Mesenchymal stem cell (in vitro differentiated cells and primary cell): ENCODE measurements around the gene FRAT1.

Source experiments
- DNase-seq: peaks from one replicate; pipeline ENCODE4 v3.0.0-alpha.2; 2013
- H2AFZ ChIP-seq: one replicate; pipeline ENCODE4 v1.6.1; 2013; ENCODE audit warnings: low read depth, mild to moderate bottlenecking, control low read depth, inconsistent platforms, low read length, moderate library complexity
- H2AK5ac ChIP-seq: 2 replicates; pipeline ENCODE4 v1.6.1; 2013; ENCODE audit warnings: low read length, moderate library complexity, mild to moderate bottlenecking, inconsistent platforms; ENCODE audit not compliant: severe bottlenecking
- H2BK120ac ChIP-seq: one replicate; pipeline ENCODE4 v1.6.1; 2013; ENCODE audit warnings: low read depth, mild to moderate bottlenecking, inconsistent platforms, low read length, moderate library complexity
- H2BK12ac ChIP-seq, 2 experiments: one replicate each; pipeline ENCODE4 v1.6.1; 2013; ENCODE audit warnings: inconsistent platforms in 2 of 2, low read length in 2 of 2, mild to moderate bottlenecking in 2 of 2, moderate library complexity in 2 of 2, control low read depth in 1 of 2
- H2BK15ac ChIP-seq: one replicate; pipeline ENCODE4 v1.6.1; 2013; ENCODE audit warnings: mild to moderate bottlenecking, low read depth, inconsistent platforms; ENCODE audit not compliant: poor library complexity, severe bottlenecking
- H2BK5ac ChIP-seq: 2 replicates; pipeline ENCODE4 v1.6.1; 2013; ENCODE audit warnings: low read depth, mild to moderate bottlenecking, low read length, control low read depth, inconsistent platforms; ENCODE audit not compliant: poor library complexity, severe bottlenecking
- H3K14ac ChIP-seq, 2 experiments: one replicate each; pipeline ENCODE4 v1.6.1; 2013; ENCODE audit warnings: inconsistent platforms in 2 of 2, low read length in 2 of 2, control low read depth in 1 of 2, mild to moderate bottlenecking in 1 of 2, moderate library complexity in 1 of 2
- H3K18ac ChIP-seq, 2 experiments: one replicate each; pipeline ENCODE4 v1.6.1; 2013; ENCODE audit warnings: inconsistent platforms in 2 of 2, low read length in 2 of 2, control low read depth in 1 of 2, low read depth in 1 of 2, mild to moderate bottlenecking in 1 of 2
- H3K23ac ChIP-seq, 2 experiments: one replicate each; pipeline ENCODE4 v1.6.1; 2013; ENCODE audit warnings: inconsistent platforms in 2 of 2, low read length in 2 of 2, mild to moderate bottlenecking in 2 of 2, moderate library complexity in 2 of 2, control low read depth in 1 of 2
- H3K27ac ChIP-seq: 2 replicates; pipeline ENCODE4 v1.5.1; 2013; ENCODE audit warnings: mild to moderate bottlenecking, moderate library complexity, low read length, control low read depth, inconsistent platforms; ENCODE audit not compliant: poor library complexity, severe bottlenecking
- H3K27me3 ChIP-seq, 2 experiments: 2 replicates each; pipeline versions ENCODE4 v1.6.1 to v1.7.0; 2013; ENCODE audit warnings: low read length in 2 of 2, mild to moderate bottlenecking in 2 of 2, moderate library complexity in 2 of 2, control low read depth in 1 of 2, inconsistent platforms in 1 of 2; ENCODE audit not compliant: control insufficient read depth in 1 of 2, insufficient read depth in 1 of 2
- H3K36me3 ChIP-seq, 2 experiments: 2 replicates each; pipeline versions ENCODE4 v1.6.1 to v1.7.0; 2013; ENCODE audit warnings: low read length in 2 of 2, control low read depth in 1 of 2, inconsistent platforms in 1 of 2, low read depth in 1 of 2, mild to moderate bottlenecking in 1 of 2; ENCODE audit not compliant: insufficient read depth in 2 of 2, control insufficient read depth in 1 of 2
- H3K4ac ChIP-seq, 2 experiments: one replicate each; pipeline ENCODE4 v1.6.1; 2013; ENCODE audit warnings: inconsistent platforms in 2 of 2, low read length in 2 of 2, mild to moderate bottlenecking in 2 of 2, moderate library complexity in 2 of 2, control low read depth in 1 of 2, low read depth in 1 of 2
- H3K4me1 ChIP-seq: 2 replicates; pipeline ENCODE4 v1.6.1; 2013; ENCODE audit warnings: low read depth, low read length, control low read depth; ENCODE audit not compliant: control insufficient read depth, insufficient read depth
- H3K4me2 ChIP-seq: 2 replicates; pipeline ENCODE4 v1.6.1; 2013; ENCODE audit warnings: low read length, mild to moderate bottlenecking, inconsistent platforms; ENCODE audit not compliant: poor library complexity, severe bottlenecking
- H3K4me3 ChIP-seq, 2 experiments: 2 replicates each; pipeline versions ENCODE4 v1.5.1 to v1.7.0; 2013; ENCODE audit warnings: low read length in 2 of 2, mild to moderate bottlenecking in 2 of 2, control low read depth in 1 of 2, low read depth in 1 of 2; ENCODE audit not compliant: insufficient read depth in 1 of 2
- H3K79me1 ChIP-seq: replicated peaks from 2 replicates; pipeline ENCODE4 v1.6.1; 2013; ENCODE audit warnings: mild to moderate bottlenecking, control low read depth, low read length, inconsistent platforms; ENCODE audit not compliant: poor library complexity, severe bottlenecking
- H3K9ac ChIP-seq: 2 replicates; pipeline ENCODE4 v1.7.0; 2013; ENCODE audit warnings: mild to moderate bottlenecking, low read length, moderate library complexity
- H3K9me3 ChIP-seq: 2 replicates; pipeline ENCODE4 v1.7.0; 2013; ENCODE audit warnings: mild to moderate bottlenecking, low read length; ENCODE audit not compliant: control insufficient read depth
- H4K8ac ChIP-seq: one replicate; pipeline ENCODE4 v1.6.1; 2013; ENCODE audit warnings: inconsistent platforms, mild to moderate bottlenecking, low read length, moderate library complexity
- H4K91ac ChIP-seq: one replicate; pipeline ENCODE4 v1.6.1; 2013; ENCODE audit warnings: mild to moderate bottlenecking, low read length, inconsistent platforms
- WGBS: methylation state at CpG from one replicate; pipeline ENCODE4 v1.1.7; 2013; ENCODE audit warnings: mixed read lengths; 5-methylcytosine and 5-hydroxymethylcytosine counted together

FRAT1 gene

DNA sequence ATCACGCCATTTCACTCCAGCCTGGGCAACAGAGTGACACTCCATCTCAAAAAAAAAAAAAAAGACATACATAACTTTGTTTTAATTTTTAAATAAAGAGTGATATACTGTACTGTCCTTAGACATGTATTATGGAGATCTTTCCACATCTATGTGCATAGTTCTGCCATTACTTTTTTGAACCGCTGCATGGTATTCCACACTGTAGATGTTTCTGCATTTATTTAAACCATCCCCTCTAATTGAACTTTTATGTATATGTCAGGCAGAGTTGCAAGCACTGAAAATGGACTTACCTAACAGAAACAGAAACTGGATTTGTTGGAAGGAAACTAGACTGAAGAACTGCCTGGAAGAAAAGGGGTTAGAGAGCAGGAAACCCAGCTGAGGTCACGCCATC lies 18.1 kb upstream of the FRAT1 start:
- Histone ChIP-seq H3K27me3 (peaks cover 0 to 4% of the 10 kb centered on the region in 2 experiments), H3K14ac (no peak overlapping the region), H2AK5ac (no peak overlapping the region), H3K4me3 (no peak overlapping the region), H3K27ac (no peak overlapping the region), H3K4ac (no peak overlapping the region), H3K18ac (no peak overlapping the region), H2BK120ac (no peak overlapping the region), H4K91ac (no peak overlapping the region), H2BK12ac (no peak overlapping the region), H3K4me1 (no peaks in the 10 kb centered on the region), H2BK15ac (no peak overlapping the region), H3K36me3 (no peaks in the 10 kb centered on the region), H3K79me1 (no peaks in the 10 kb centered on the region), H2AFZ (no peak overlapping the region), H3K9me3 (no peaks in the 10 kb centered on the region), H2BK5ac (no peak overlapping the region), H3K9ac (no peak overlapping the region), H4K8ac (peak overlapping the region; percentile 0), H3K4me2 (no peak overlapping the region), H3K23ac (no peak overlapping the region)
- 94% methylated on average over 1 of the region's 3 CpGs for WGBS
- no peak for DNase-seq

DNA sequence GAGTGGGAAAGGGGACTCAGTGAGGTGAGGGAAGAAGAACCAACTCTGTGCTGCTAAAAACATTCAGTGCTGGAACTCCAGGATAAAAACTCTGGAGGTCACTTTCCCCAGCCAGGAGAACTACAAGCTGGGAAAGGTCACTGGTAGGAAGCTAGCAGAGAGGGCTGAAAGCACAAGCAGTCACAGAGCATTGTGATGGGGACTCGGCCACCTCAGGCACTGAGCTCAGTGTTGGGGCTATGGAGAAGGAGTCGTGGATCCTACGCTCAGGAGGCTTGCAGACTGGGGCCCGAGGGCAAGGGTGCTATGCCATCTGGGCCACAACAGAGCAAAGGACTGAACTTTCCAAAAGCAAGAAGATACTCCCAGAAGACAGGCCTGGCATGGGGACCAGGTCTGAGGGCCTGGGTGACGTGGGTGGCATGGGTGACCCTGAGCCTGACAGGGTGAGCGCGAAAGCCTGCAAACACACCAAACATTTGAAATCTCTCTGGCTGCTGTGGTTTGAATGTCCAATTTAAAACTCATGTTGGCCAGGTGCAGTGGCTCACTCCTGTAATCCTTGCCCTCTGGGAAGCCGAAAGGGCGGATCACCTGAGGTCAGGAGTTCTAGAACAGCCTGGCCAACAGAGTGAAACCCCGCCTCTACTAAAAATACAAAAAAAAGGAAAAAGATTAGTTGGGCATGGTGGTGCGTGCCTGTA lies 16.8 kb upstream of the FRAT1 start:
- Histone ChIP-seq H2AK5ac (no peak overlapping the region), H3K18ac (no peak overlapping the region), H2BK12ac (no peak overlapping the region), H3K4me3 (no peak overlapping the region), H2AFZ (no peak overlapping the region), H3K14ac (no peak overlapping the region), H3K4me2 (no peak overlapping the region), H3K9ac (no peak overlapping the region), H3K4ac (no peak overlapping the region), H3K4me1 (no peaks in the 10 kb centered on the region), H2BK5ac (no peak overlapping the region), H3K36me3 (no peaks in the 10 kb centered on the region), H4K91ac (no peak overlapping the region), H3K27ac (no peak overlapping the region), H4K8ac (no peak overlapping the region), H2BK15ac (no peak overlapping the region), H3K27me3 (peaks cover 0 to 4% of the 10 kb centered on the region in 2 experiments), H3K23ac (no peak overlapping the region), H2BK120ac (no peak overlapping the region), H3K9me3 (no peaks in the 10 kb centered on the region), H3K79me1 (no peaks in the 10 kb centered on the region)
- DNase-seq = no peak
- WGBS = 89% methylated on average over 10 of the region's 11 CpGs

- no peak overlapping the region for H2BK5ac ChIP-seq
- H3K9ac ChIP-seq = no peak overlapping the region
- no peak overlapping the region for H3K4ac ChIP-seq
- no peaks in the 10 kb centered on the region for H3K9me3 ChIP-seq
- H2BK12ac ChIP-seq = no peak overlapping the region
- H3K27ac ChIP-seq = no peak overlapping the region
- no peak overlapping the region for H4K8ac ChIP-seq
- H3K4me1 ChIP-seq = no peaks in the 10 kb centered on the region
- H3K4me2 ChIP-seq = no peak overlapping the region
- H2BK120ac ChIP-seq = no peak overlapping the region
- peaks cover 0 to under 1% of the 10 kb centered on the region in 2 experiments for H3K27me3 ChIP-seq
- H2AK5ac ChIP-seq = no peak overlapping the region
- WGBS = 100% methylated on average over 1 of the region's 1 CpG
- no peak overlapping the region for H3K14ac ChIP-seq
- H3K79me1 ChIP-seq = no peaks in the 10 kb centered on the region
- H2AFZ ChIP-seq = no peak overlapping the region
- no peak for DNase-seq
- no peak overlapping the region for H3K23ac ChIP-seq
- H3K36me3 ChIP-seq = no peaks in the 10 kb centered on the region
- no peak overlapping the region for H4K91ac ChIP-seq
- H3K18ac ChIP-seq = no peak overlapping the region
- H2BK15ac ChIP-seq = no peak overlapping the region
- no peak overlapping the region for H3K4me3 ChIP-seq
Measured at GRCh38 chr10:97307441-97307840, 11.6 kb upstream of the FRAT1 start.

- no peaks in the 10 kb centered on the region for H3K27me3 ChIP-seq
- H2AFZ ChIP-seq = no peak overlapping the region
- no peak overlapping the region for H3K9ac ChIP-seq
- H3K4me3 ChIP-seq = no peak overlapping the region
- no peaks in the 10 kb centered on the region for H3K4me1 ChIP-seq
- H3K27ac ChIP-seq = no peak overlapping the region
- no peak overlapping the region for H2BK120ac ChIP-seq
- no peak overlapping the region for H3K4ac ChIP-seq
- no peaks in the 10 kb centered on the region for H3K9me3 ChIP-seq
- no peak overlapping the region for H3K14ac ChIP-seq
- H3K4me2 ChIP-seq = no peak overlapping the region
- 79% methylated on average over 10 of the region's 10 CpGs for WGBS
- H4K91ac ChIP-seq = no peak overlapping the region
- H4K8ac ChIP-seq = no peak overlapping the region
- H3K18ac ChIP-seq = peak overlapping the region in 1 of 2 experiments; percentile 12
- H3K79me1 ChIP-seq = no peaks in the 10 kb centered on the region
- H3K23ac ChIP-seq = no peak overlapping the region
- no peaks in the 10 kb centered on the region for H3K36me3 ChIP-seq
- peak overlapping the region; percentile 44 for H2BK5ac ChIP-seq
- no peak overlapping the region for H2BK12ac ChIP-seq
- H2AK5ac ChIP-seq = no peak overlapping the region
- DNase-seq = peak; percentile 25
- H2BK15ac ChIP-seq = no peak overlapping the region
Measured at GRCh38 chr10:97307866-97308780, 10.9 kb upstream of the FRAT1 start.
